ENCODE measurements around the gene RPGR. TPM values are rescaled to one million over a fixed set of nuclear protein-coding genes. Genes with fewer than 3 reads are reported as not detected.
A peak's percentile ranks its signal among the peaks of the same experiment; 100 is the strongest.

RPGR gene
- total and polyA plus RNA-seq, 7 donors = 4.0 to 26.8 (median 9.6) TPM

- Histone ChIP-seq H3K27ac (no peak overlapping the region), H3K36me3 (ENCODE audit: insufficient read depth in 1 of 2, low read depth in 1 of 2) (no peaks in the 10 kb centered on the region), H3K27me3 (ENCODE audit: insufficient read depth in 3 of 3, low read length in 2 of 3) (peaks cover 0 to 24% (median 0%) of the 10 kb centered on the region in 3 donors), H3K4me1 (no peaks in the 10 kb centered on the region), H3K9me3 (no peaks in the 10 kb centered on the region), H3K4me3 (no peak overlapping the region)
- intact Hi-C loops (cut with DNase I) = no loop called here
- no peak for TF ChIP-seq CTCF (IDR thresholded peaks at IDR 0.05)
- DNase-seq (no peak), ATAC-seq (peak in 3 of 4 donors; percentile 61 to 70 (median 61))
- WGBS, 3 donors = 13 to 34% (median 14%) methylated on average over 3 of the region's 3 CpGs
Observed at GRCh38 chrX:38233891-38234667, 93.2 kb downstream of the RPGR start.

GRCh38 chrX:38232079-38232686 lies 95.1 kb downstream of the RPGR start:
- no peaks in the 10 kb centered on the region for H3K4me1 ChIP-seq
- no peak overlapping the region for H3K4me3 ChIP-seq
- no peaks in the 10 kb centered on the region for H3K9me3 ChIP-seq
- 31 to 44% (median 42%) methylated on average over 3 of the region's 3 CpGs for WGBS, 3 donors
- H3K27ac ChIP-seq = no peak overlapping the region
- TF ChIP-seq CTCF (IDR thresholded peaks at IDR 0.05) = no peak
- no peak for DNase-seq
- intact Hi-C loops (cut with DNase I) = no loop called here
- H3K36me3 ChIP-seq (ENCODE audit: insufficient read depth in 1 of 2, low read depth in 1 of 2) = no peaks in the 10 kb centered on the region
- peaks cover 0 to 19% (median 0%) of the 10 kb centered on the region in 3 donors for H3K27me3 ChIP-seq (ENCODE audit: insufficient read depth in 3 of 3, low read length in 2 of 3)
- ATAC-seq = peak; percentile 45 to 70 (median 50)

GRCh38 chrX:38225093-38225492 lies 102.2 kb downstream of the RPGR start:
- WGBS, 3 donors = 11 to 47% (median 32%) methylated on average over 3 of the region's 3 CpGs
- H3K4me1 ChIP-seq = no peaks in the 10 kb centered on the region
- DNase-seq (no peak), ATAC-seq (peak in 1 of 4 donors; percentile 15)
- H3K27me3 ChIP-seq (ENCODE audit: insufficient read depth in 3 of 3, low read length in 2 of 3) = peaks cover 0 to 31% (median 3%) of the 10 kb centered on the region in 3 donors
- intact Hi-C loops (cut with DNase I) = no loop called here
- H3K4me3 ChIP-seq = no peak overlapping the region
- no peak for TF ChIP-seq CTCF (IDR thresholded peaks at IDR 0.05)
- no peaks in the 10 kb centered on the region for H3K9me3 ChIP-seq
- no peaks in the 10 kb centered on the region for H3K36me3 ChIP-seq (ENCODE audit: insufficient read depth in 1 of 2, low read depth in 1 of 2)
- no peak overlapping the region for H3K27ac ChIP-seq

- H3K4me1 ChIP-seq = no peaks in the 10 kb centered on the region
- H3K27ac ChIP-seq = no peak overlapping the region
- no peaks in the 10 kb centered on the region for H3K36me3 ChIP-seq (ENCODE audit: insufficient read depth in 1 of 2, low read depth in 1 of 2)
- no peak for DNase-seq
- H3K9me3 ChIP-seq = no peaks in the 10 kb centered on the region
- no peak for TF ChIP-seq CTCF (IDR thresholded peaks at IDR 0.05)
- H3K27me3 ChIP-seq (ENCODE audit: insufficient read depth in 3 of 3, low read length in 2 of 3) = peaks cover 0 to 40% (median 3%) of the 10 kb centered on the region in 3 donors
- ATAC-seq = no peak
- no peak overlapping the region for H3K4me3 ChIP-seq
- intact Hi-C loops (cut with DNase I) = no loop called here
Observed at GRCh38 chrX:38224160-38224559, 103.1 kb downstream of the RPGR start.

All from psoas muscle (tissue), 8 donors.